ENCODE data around the gene ARHGAP12.

The ARHGAP12 gene

DNA sequence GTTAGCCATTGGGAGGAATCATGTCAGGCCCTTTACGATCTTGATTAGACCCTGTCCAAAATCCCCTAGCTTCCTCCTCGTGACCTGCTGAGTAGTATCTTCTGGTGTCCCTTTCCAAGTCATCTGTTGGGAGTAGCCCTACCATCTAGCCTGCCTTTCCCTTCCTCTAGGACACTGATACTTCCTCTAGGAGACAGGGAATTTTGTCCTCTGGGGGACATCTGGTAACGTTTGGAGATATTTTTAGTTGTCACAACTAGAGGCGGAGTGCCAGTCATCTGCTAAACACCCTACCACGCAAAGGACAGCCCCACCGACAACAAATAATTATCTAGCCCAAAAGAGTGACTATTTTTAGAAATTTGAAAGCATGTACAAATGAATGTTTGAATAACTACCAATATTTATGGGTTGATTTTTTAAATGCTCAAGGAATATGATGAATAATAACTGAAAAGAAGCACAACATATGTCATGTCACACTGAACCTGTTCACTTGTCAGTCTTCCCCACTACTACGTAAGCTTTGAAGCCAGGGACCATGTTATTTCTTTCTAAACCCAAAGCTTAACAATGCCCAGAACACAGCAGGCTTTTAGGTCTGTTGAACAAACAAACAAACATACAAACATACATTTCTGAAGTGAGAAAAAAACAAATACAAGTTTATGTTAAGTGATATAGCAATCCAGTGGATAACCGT lies 105.9 kb downstream of the ARHGAP12 start:
- no peak for DNase-seq (ENCODE audit: low read depth in 2 of 2)

DNA sequence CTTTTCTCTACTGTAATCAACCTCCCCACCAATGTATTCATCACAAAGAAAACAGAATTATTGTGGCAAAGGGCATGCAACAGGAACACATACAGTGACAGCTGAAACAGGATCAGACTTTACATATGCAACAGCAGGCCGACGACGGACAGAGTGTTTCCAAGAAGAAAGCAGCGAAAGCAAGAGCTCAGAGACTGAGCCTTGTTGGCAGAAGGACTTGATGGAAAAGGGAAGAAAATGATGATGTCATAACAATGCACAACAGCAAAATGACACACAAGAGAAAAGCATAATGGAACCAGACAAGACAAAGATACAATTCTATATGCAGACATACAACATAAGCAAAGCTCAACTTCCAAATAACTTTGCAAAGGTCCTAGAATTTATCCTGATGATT lies 106.5 kb downstream of the ARHGAP12 start:
- no peak for DNase-seq (ENCODE audit: low read depth in 2 of 2)

- DNase-seq (ENCODE audit: low read depth in 2 of 2) = no peak
These were observed 107.8 kb downstream of the ARHGAP12 start for GRCh38 chr10:31820778-31821369.

DNA sequence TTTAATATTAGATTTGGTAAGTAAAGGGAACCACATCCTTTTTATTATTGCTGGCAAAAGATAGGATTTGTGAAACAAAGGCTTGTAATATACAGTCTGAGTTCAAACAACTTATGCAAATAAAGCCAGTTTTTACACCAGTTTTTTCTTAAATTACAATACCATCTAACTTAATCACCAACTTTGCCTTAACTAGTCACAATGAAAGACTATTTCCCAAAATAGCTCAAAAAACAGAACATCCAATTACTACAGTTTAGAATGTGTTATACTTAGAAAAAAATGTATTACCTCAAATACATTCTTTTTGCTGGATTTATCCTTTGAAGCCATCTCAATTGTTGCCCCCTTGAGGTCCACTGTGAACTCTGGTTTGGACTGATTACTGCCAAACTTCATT lies 108.5 kb downstream of the ARHGAP12 start:
- no peak for DNase-seq (ENCODE audit: low read depth in 2 of 2)

DNA sequence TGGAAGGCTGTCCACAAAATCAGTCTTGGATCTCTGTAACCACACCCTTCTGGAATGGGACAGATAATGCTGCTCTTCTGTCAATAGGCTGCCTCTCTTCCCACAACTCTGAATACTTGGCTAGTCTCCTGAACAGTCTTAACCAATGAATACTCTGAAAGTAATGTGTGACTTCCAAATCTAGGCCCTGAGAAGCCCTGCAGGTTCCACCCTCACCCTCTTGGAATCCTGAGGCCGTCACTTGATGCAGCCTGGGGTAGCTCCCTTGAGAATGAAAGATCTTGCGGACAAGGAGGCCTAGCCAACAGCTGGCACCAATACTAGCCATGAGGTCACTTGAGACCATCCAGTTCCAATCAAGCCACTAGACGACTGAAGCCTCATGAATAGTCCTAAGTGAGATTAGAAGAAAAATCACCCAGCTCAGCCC lies 109.2 kb downstream of the ARHGAP12 start:
- DNase-seq (ENCODE audit: low read depth in 2 of 2) = no peak

DNA sequence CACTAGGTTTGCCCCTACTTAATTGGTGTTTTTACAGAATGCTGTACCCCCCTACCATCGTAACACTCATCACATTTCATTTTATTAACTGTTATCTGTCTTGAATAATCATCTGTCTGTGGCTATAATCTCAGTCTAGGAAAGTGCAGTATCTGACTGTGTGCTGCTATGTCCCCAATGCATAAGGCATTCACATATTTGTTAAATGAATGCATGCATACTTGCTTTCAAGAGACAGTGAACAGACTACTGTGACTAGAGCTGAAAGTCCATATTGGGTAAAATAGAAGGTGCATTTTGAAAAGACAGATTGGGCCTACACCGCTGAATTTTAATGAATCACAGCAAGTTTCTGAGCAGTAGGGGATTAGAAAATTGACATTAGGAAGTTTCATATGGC lies 112.3 kb downstream of the ARHGAP12 start:
- peak; percentile 71 to 82 for DNase-seq (ENCODE audit: low read depth in 2 of 2)

DNA sequence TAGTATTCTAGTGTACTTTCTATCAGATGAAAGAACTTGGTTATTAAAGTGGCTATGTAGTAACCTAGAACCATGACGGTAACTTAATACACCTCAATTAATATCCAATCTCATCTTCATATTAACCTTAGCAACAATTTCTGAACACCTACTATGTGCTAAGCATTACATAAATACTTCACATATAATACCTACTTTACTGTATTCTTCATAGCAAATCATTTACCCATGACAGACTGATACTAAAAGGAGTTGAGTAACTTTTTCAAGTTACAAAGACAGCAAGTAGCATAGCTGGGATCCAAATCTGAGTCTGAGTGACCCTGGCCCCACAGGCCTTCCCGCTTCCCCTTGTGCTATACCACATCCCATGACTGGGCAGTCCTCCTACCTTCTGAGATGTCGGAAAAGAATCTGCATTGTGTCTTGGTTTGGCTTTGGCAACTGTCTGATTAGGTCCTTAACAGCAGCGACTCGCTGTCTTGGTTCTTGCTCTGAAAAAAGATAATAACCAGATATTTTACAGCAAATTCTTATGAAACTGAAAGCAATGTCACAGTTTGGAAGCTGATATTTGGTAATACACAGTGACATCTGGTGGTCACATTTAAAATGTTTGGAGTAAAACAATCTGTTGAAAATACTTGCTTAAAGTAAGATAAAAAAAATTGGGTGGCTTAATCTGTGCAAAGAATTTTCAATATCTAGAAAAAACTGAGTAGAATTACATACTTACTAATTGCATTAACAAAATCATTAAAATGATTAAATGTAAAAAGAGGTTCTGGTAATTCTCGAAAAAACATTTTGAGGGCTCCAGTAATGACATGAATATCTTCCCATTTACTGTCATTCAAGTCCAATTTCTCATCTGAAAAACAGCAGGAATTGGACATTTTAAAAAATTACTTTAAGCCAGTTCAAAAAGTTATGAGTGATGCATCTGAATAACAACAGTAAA lies 120.1 kb downstream of the ARHGAP12 start:
- peak; percentile 58 to 64 for DNase-seq (ENCODE audit: low read depth in 2 of 2)

- DNase-seq (ENCODE audit: low read depth in 2 of 2) = peak; percentile 39 to 43
These were observed 124.2 kb downstream of the ARHGAP12 start for GRCh38 chr10:31804352-31804810.

DNA sequence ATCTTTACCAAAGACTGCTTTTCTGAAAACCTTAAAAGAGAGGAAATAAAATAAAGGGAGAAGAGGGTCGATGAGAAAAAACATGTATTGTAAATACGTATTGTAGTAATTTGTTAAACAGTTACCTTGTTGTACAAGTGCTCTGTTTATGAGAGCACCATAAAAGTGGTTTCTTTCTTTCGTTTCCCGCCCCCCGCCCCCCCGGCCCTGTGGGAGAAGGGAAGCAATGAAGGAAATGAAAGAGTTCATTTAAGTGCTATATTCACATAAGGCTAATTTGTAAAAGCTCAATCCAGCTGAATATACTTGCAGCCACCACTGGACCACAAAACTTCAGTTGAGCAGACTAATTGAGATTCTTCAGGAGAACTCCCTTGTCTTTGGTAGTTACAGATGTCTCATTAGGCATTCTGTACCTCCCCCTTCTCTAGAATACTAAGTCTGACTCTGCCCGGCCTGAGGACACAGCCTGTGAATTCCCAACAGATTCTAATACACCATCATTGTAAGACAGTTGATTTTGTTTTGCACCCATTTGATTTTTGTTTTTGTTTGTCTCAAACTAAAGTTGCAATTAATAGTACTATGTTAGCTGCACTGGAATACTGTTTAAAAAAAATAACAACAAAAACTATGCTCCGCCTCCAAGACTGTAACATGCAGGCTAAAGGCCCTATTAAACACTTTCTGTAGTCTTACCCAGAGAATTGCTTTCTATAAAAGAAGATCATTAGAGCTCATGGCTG lies 124.9 kb downstream of the ARHGAP12 start:
- peak in 1 of 2 experiments; percentile 41 for DNase-seq (ENCODE audit: low read depth in 2 of 2)

GRCh38 chr10:31799181-31799580 lies 129.4 kb downstream of the ARHGAP12 start:
- DNase-seq (ENCODE audit: low read depth in 2 of 2) = no peak

DNA sequence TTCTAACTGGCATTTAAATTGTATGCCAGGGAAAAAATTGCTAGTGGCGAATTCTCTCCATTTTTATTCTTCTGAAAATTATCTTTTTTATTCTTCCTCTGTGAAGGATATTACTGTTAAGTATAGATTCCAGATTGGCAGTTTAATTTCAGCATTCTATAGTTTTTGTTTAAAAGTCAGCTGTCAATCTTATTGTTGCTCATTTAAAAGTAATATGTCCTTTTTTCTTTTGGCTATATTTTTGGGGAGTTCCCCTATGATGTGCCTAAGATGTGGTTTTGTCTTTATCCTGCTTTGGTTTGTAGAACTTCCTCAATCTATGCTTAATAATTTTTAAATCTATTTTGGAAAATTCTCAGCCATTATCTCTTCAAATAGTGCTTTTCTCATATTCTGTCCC lies 135.9 kb downstream of the ARHGAP12 start:
- no peak for DNase-seq (ENCODE audit: low read depth in 2 of 2)

GRCh38 chr10:31789555-31789954 lies 139.1 kb downstream of the ARHGAP12 start:
- DNase-seq (ENCODE audit: low read depth in 2 of 2) = no peak

DNA sequence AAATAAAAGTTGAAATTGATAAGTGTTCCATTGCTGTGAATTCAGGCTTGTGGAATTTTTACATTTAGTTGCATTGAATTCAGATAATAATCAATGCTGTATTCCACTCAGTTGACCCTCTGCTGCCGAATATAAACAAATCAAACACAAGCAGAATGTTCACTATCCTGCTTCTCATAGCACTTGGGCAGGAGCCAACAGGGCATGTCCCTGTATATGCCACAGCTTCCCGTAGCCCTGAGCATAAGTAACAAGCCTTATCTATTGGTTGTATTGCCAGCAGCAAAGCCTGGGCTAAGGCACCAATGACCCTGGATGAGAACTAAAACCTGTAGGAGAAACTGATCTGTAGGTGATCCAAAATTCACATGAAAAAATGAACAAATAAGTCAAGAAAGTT lies 145.9 kb downstream of the ARHGAP12 start:
- DNase-seq (ENCODE audit: low read depth in 2 of 2) = no peak

DNA sequence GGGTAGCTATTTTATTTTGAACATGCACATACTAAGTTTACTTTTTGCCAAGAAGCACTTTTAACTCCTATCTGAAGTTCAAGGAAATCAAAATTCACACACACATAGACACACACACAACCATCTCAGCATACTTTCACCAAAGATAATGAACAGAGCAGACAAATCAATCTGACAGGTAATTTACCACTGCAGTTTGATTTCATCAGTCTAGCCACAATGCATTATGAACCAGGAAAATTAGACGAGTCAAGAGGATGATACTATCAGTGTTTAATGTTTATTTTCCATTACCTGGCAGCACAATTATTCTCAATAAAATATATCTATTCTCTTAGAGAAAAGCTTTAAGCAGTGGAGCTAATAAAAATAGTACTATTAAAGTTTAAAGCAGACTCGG lies 147.9 kb downstream of the ARHGAP12 start:
- no peak for DNase-seq (ENCODE audit: low read depth in 2 of 2)

DNA sequence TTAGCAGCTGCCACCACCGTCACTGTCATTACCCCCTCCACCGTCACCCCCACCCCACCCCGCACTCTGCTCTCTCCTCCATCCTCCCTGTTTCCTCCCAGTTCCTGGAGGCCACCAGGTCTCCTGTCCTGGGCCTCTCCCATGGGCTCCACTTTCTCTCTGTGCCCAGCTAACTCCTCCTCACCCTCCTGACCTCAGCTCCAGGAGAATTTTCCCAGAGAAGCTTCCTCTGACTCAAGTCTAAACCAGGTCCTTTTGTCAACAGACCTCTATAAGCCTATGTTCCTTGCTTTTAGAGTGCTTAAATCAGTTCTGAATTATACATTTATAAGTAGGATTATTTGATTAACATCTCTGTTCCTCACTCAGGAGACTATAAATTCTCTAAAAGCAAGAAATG lies 150.0 kb downstream of the ARHGAP12 start:
- DNase-seq (ENCODE audit: low read depth in 2 of 2) = no peak

- DNase-seq (ENCODE audit: low read depth in 2 of 2) = no peak
These were observed 152.5 kb downstream of the ARHGAP12 start for GRCh38 chr10:31776159-31776558.

GRCh38 chr10:31774928-31775650 lies 153.5 kb downstream of the ARHGAP12 start:
- no peak for DNase-seq (ENCODE audit: low read depth in 2 of 2)

- DNase-seq (ENCODE audit: low read depth in 2 of 2) = no peak
These were observed 154.2 kb downstream of the ARHGAP12 start for GRCh38 chr10:31774299-31774900.

GRCh38 chr10:31773749-31774298 lies 154.8 kb downstream of the ARHGAP12 start:
- DNase-seq (ENCODE audit: low read depth in 2 of 2) = no peak

- DNase-seq (ENCODE audit: low read depth in 2 of 2) = no peak
These were observed 157.2 kb downstream of the ARHGAP12 start for GRCh38 chr10:31771331-31771831.

Measured in fibroblast of skin of left biceps (primary cell).